H1 (cell line): ENCODE measurements around the gene KRTAP9-6. TPM values are rescaled to one million over a fixed set of nuclear protein-coding genes. Genes with fewer than 3 reads are reported as not detected.

ENCODE experiments used
- CTCF ChIA-PET: fragments of 300-600 bp; sonication (Branson Sonifier 250); formaldehyde crosslinking; loops from one replicate; lab custom pipeline; 2021; ENCODE audit not compliant: partially characterized antibody; lab: Charles Lee
- POLR2A ChIA-PET: fragments of 300-600 bp; sonication (Branson Sonifier 250); formaldehyde crosslinking; loops from one replicate; lab custom pipeline; 2021; ENCODE audit warnings: inconsistent platforms; ENCODE audit not compliant: partially characterized antibody; lab: Charles Lee
- DNase-seq, 2 experiments: peaks; one replicate each; pipeline versions ENCODE4 v3.0.0 to v3.0.0-alpha.2; 2010 to 2022; ENCODE audit warnings: low spot score in 2 of 2, low read depth in 1 of 2, mixed read lengths in 1 of 2
- FAIRE-seq: peaks from 2 replicates; lab custom pipeline; 2011; peaks lifted over from hg19 to GRCh38; lab: Jason Lieb, UNC
- H2AFZ ChIP-seq: 2 replicates; pipeline ENCODE4 v1.8.1; 2012; ENCODE audit warnings: low read length, inconsistent platforms
- H2AK5ac ChIP-seq: 2 replicates; pipeline ENCODE4 v1.6.1; 2013; ENCODE audit warnings: low read depth, low read length
- H2BK120ac ChIP-seq: replicated peaks from 2 replicates; pipeline ENCODE3; 2013; ENCODE audit warnings: low read depth, low read length, inconsistent platforms
- H2BK12ac ChIP-seq: 2 replicates; pipeline ENCODE4 v1.6.1; 2013; ENCODE audit warnings: low read depth, low read length
- H2BK15ac ChIP-seq: 2 replicates; pipeline ENCODE4 v1.6.1; 2013; ENCODE audit warnings: low read length
- H2BK20ac ChIP-seq: 2 replicates; pipeline ENCODE4 v1.6.1; 2013; ENCODE audit warnings: low read length
- H2BK5ac ChIP-seq: 2 replicates; pipeline ENCODE4 v1.6.1; 2013; ENCODE audit warnings: low read depth, low read length
- H3K14ac ChIP-seq: 2 replicates; pipeline ENCODE4 v1.6.1; 2013; ENCODE audit warnings: inconsistent platforms; ENCODE audit not compliant: insufficient read length
- H3K18ac ChIP-seq: 2 replicates; pipeline ENCODE4 v1.6.1; 2013; ENCODE audit warnings: low read length; ENCODE audit errors: extremely low read depth
- H3K23ac ChIP-seq: 2 replicates; pipeline ENCODE4 v1.6.1; 2013; ENCODE audit warnings: inconsistent platforms; ENCODE audit not compliant: insufficient read length
- H3K23me2 ChIP-seq: 2 replicates; pipeline ENCODE4 v1.6.1; 2013; ENCODE audit warnings: low read depth, low read length
- H3K27ac ChIP-seq: 2 replicates; pipeline ENCODE4 v1.6.1; 2011; ENCODE audit warnings: low read depth, low read length, inconsistent platforms
- H3K27me3 ChIP-seq, 4 experiments: replicated peaks in 1 of 4; 1 replicate in 1 of 4; 2 replicates in 3 of 4; pipeline versions ENCODE4 v1.6.1 to v1.8.1; 2011 to 2013; ENCODE audit warnings: low read length in 3 of 4, mild to moderate bottlenecking in 3 of 4, inconsistent platforms in 2 of 4, mixed read lengths in 2 of 4, moderate library complexity in 1 of 4; ENCODE audit not compliant: control insufficient read depth in 3 of 4, insufficient read depth in 3 of 4; ENCODE audit errors: extremely low read depth in 1 of 4
- H3K36me3 ChIP-seq, 4 experiments: 2 replicates each; pipeline versions ENCODE4 v1.6.1 to v1.8.1; 2011 to 2013; ENCODE audit warnings: mild to moderate bottlenecking in 4 of 4, low read length in 3 of 4, moderate library complexity in 2 of 4, control low read depth in 1 of 4, inconsistent platforms in 1 of 4; ENCODE audit not compliant: insufficient read depth in 4 of 4, control insufficient read depth in 2 of 4
- H3K4ac ChIP-seq: replicated peaks from 2 replicates; pipeline ENCODE3; 2013; ENCODE audit warnings: low read length, low read depth, mixed read lengths, inconsistent platforms; ENCODE audit not compliant: insufficient read length
- H3K4me1 ChIP-seq, 4 experiments: replicated peaks in 1 of 4; 1 replicate in 1 of 4; 2 replicates in 3 of 4; pipeline versions ENCODE4 v1.6.1 to v1.8.1; 2011 to 2013; ENCODE audit warnings: low read length in 3 of 4, inconsistent platforms in 2 of 4, mixed read lengths in 1 of 4; ENCODE audit not compliant: insufficient read depth in 4 of 4, control insufficient read depth in 3 of 4
- H3K4me2 ChIP-seq, 2 experiments: 2 replicates each; pipeline versions ENCODE4 v1.6.1 to v1.8.1; 2011 to 2013; ENCODE audit warnings: low read depth in 2 of 2, low read length in 2 of 2, control low read depth in 1 of 2, inconsistent platforms in 1 of 2, mild to moderate bottlenecking in 1 of 2; ENCODE audit not compliant: insufficient read depth in 1 of 2
- H3K4me3 ChIP-seq, 4 experiments: fragments of 200-600, 300-600 bp in 1 of 4; sonication (generic), shearing (Covaris generic), sonication (Bioruptor Twin) in 1 of 4; 2 replicates each; pipeline versions ENCODE4 v1.5.1 to v1.8.1; 2011 to 2016; ENCODE audit warnings: low read length in 4 of 4, low read depth in 3 of 4, control low read depth in 2 of 4, inconsistent platforms in 2 of 4, mild to moderate bottlenecking in 2 of 4, mixed read lengths in 1 of 4, moderate library complexity in 1 of 4; ENCODE audit not compliant: insufficient read depth in 2 of 4; ENCODE audit errors: extremely low read depth in 1 of 4
- H3K56ac ChIP-seq: replicated peaks from 2 replicates; pipeline ENCODE3; 2013; ENCODE audit warnings: low read depth, mild to moderate bottlenecking, mixed read lengths, low read length, inconsistent platforms; ENCODE audit not compliant: insufficient read length
- H3K79me1 ChIP-seq: 2 replicates; pipeline ENCODE4 v1.6.1; 2013; ENCODE audit warnings: low read depth, low read length, control low read depth
- H3K79me2 ChIP-seq, 2 experiments: 2 replicates each; pipeline versions ENCODE4 v1.6.1 to v1.8.1; 2012 to 2013; ENCODE audit warnings: low read length in 2 of 2, mild to moderate bottlenecking in 2 of 2, inconsistent platforms in 1 of 2; ENCODE audit not compliant: insufficient read depth in 2 of 2, control insufficient read depth in 1 of 2
- H3K9ac ChIP-seq, 4 experiments: replicated peaks in 1 of 4; 1 replicate in 1 of 4; 2 replicates in 3 of 4; pipeline versions ENCODE4 v1.6.1 to v1.8.1; 2011 to 2013; ENCODE audit warnings: low read depth in 3 of 4, low read length in 3 of 4, control low read depth in 2 of 4, mild to moderate bottlenecking in 2 of 4, moderate library complexity in 2 of 4, inconsistent platforms in 1 of 4; ENCODE audit errors: extremely low read depth in 1 of 4
- H3K9me3 ChIP-seq, 2 experiments: 2 replicates each; pipeline versions ENCODE4 v1.6.1 to v1.8.1; 2012 to 2013; ENCODE audit warnings: mild to moderate bottlenecking in 2 of 2, moderate library complexity in 2 of 2, control low read depth in 1 of 2, inconsistent platforms in 1 of 2, low read depth in 1 of 2, low read length in 1 of 2, mixed read lengths in 1 of 2; ENCODE audit not compliant: insufficient read depth in 2 of 2
- H4K20me1 ChIP-seq, 2 experiments: replicated peaks in 1 of 2; 2 replicates each; pipeline versions ENCODE3 to v1.8.1; 2011 to 2013; ENCODE audit warnings: inconsistent platforms in 2 of 2, low read length in 2 of 2, mild to moderate bottlenecking in 1 of 2; ENCODE audit not compliant: insufficient read depth in 2 of 2, control insufficient read depth in 1 of 2
- H4K5ac ChIP-seq: 2 replicates; pipeline ENCODE4 v1.6.1; 2013; ENCODE audit warnings: low read length, low read depth, mixed read lengths, inconsistent platforms; ENCODE audit not compliant: insufficient read length
- H4K8ac ChIP-seq: 2 replicates; pipeline ENCODE4 v1.8.0; 2013; ENCODE audit warnings: mild to moderate bottlenecking, moderate library complexity, low read length, inconsistent platforms; ENCODE audit not compliant: insufficient read depth; ENCODE audit errors: extremely low read depth
- H4K91ac ChIP-seq: replicated peaks from 2 replicates; pipeline ENCODE3; 2013; ENCODE audit warnings: low read length, mixed read lengths, inconsistent platforms; ENCODE audit not compliant: insufficient read length
- FOSL1 ChIP-seq: IDR thresholded peaks from 2 replicates; pipeline ENCODE4 v1.6.1; 2011; ENCODE audit warnings: mild to moderate bottlenecking, low read depth, low read length, moderate library complexity; ENCODE audit not compliant: insufficient read depth
- POU5F1 ChIP-seq: IDR thresholded peaks from 2 replicates; pipeline ENCODE4 v1.6.1; 2011; ENCODE audit warnings: low read depth, mild to moderate bottlenecking, low read length, moderate library complexity
- SAP30 ChIP-seq: fragments of 300-600 bp; sonication (generic); IDR thresholded peaks from 2 replicates; pipeline ENCODE4 v1.7.1; 2012; ENCODE audit warnings: low read length, moderate library complexity, mild to moderate bottlenecking, inconsistent platforms; ENCODE audit not compliant: insufficient read depth, insufficient replicate concordance
- TBP ChIP-seq: IDR thresholded peaks from 2 replicates; pipeline ENCODE4 v1.6.1; 2011; ENCODE audit warnings: low read depth, low read length, improper control_type of control experiment
- WGBS, 2 experiments: shearing (Covaris generic) in 1 of 2; methylation state at CpG; one replicate each; pipeline versions ENCODE4 v1.1.6 to v1.1.7; 2013 to 2015; ENCODE audit warnings: low lambda C conversion rate in 2 of 2, mixed read lengths in 2 of 2, inconsistent platforms in 1 of 2, low coverage in 1 of 2, missing lambda C conversion rate in 1 of 2; ENCODE audit not compliant: insufficient replicate concordance in 2 of 2, insufficient coverage in 1 of 2, insufficient read length in 1 of 2; ENCODE audit errors: extremely low coverage in 1 of 2, missing lambda C conversion rate in 1 of 2; 5-methylcytosine and 5-hydroxymethylcytosine counted together
- polyA plus RNA-seq, 7 experiments: library from polyadenylated mRNA; depleted of rRNA in 3 of 7; stranded (reverse) in 5 of 7; unstranded in 2 of 7; fragments of >200 nt in 5 of 7; fragments of 200-250 nt in 2 of 7; gene quantifications; 1 replicate in 5 of 7; 2 replicates in 1 of 7; 4 replicates in 1 of 7; pipeline versions ENCODE4 v1.2.1 to v1.2.3, GENCODE V29; 2011 to 2013; ENCODE audit warnings: missing spikeins in 2 of 7, mixed read lengths in 2 of 7
- total RNA-seq: library from RNA; stranded (reverse); fragmentation: NEBNext Ultra II Directional; extraction: Animal tissue kit (Norgen Biotek cat#: 25700); gene quantifications from 2 replicates; pipeline ENCODE4 v1.2.1, GENCODE V29; 2021

Gene KRTAP9-6
- total and polyA plus RNA-seq, 2 of the 8 experiments (the other 6 are each of a cell fraction or from before 2014, with no cell fraction given) = not detected

DNA sequence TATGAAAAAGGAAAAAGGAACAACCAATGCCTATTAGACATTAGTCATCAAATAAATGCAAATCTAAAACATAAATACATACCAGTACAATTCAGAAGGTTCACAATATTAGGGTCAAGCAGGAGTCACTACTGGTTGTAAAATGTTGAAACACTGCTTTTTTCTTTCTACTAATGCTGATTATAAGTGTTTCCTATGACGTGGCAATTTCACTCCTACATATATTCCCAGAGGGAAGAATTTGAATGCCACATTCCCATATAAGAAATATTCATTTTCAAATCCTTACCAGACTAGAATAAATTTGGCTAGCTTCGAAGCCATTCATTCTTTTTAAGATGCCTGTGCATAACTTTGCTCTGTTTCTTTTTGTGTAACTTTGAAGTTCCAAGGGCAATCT, 41.4 kb upstream of the KRTAP9-6 start:
- Histone ChIP-seq H2BK12ac (no peak overlapping the region), H3K18ac (no peak overlapping the region), H3K56ac (no peak overlapping the region), H4K5ac (no peak overlapping the region), H2AK5ac (no peak overlapping the region), H4K20me1 (no peaks in the 10 kb centered on the region), H2BK5ac (no peak overlapping the region), H3K9me3 (no peaks in the 10 kb centered on the region), H3K27ac (no peak overlapping the region), H2BK15ac (no peak overlapping the region), H2BK20ac (no peak overlapping the region), H3K4me1 (no peaks in the 10 kb centered on the region), H2AFZ (no peak overlapping the region), H3K4me2 (no peak overlapping the region), H3K23ac (no peak overlapping the region), H3K9ac (no peak overlapping the region), H3K79me2 (no peaks in the 10 kb centered on the region), H3K4ac (no peak overlapping the region), H4K8ac (no peak overlapping the region), H3K23me2 (no peaks in the 10 kb centered on the region), H3K4me3 (no peak overlapping the region), H4K91ac (no peak overlapping the region), H2BK120ac (no peak overlapping the region), H3K14ac (no peak overlapping the region), H3K27me3 (no peaks in the 10 kb centered on the region), H3K36me3 (no peaks in the 10 kb centered on the region), H3K79me1 (no peaks in the 10 kb centered on the region)
- TF ChIP-seq TBP (no peak), FOSL1 (no peak), SAP30 (no peak), POU5F1 (no peak)
- DNase-seq = no peak
- CTCF ChIA-PET = no interaction called here
- FAIRE-seq = no peak
- WGBS, 2 experiments = 91% methylated on average over 2 of the region's 2 CpGs; no CpG with 5 or more reads in 1 of the 2 experiments
- POLR2A ChIA-PET = no interaction called here
